Activated CD8-positive, alpha-beta memory T cell treated with anti-CD3 and anti-CD28 coated beads, Interleukin-2, amount 10 ng/mL, durations not matched to agents 7 days and 5 days (primary cell): ENCODE results near the gene HBZ. TPM values are rescaled to one million over a fixed set of nuclear protein-coding genes. Genes with fewer than 3 reads are reported as not detected.
"Not testable (repeated sequence)": the region's sequence is repeated elsewhere in the genome, so short reads cannot be mapped to it uniquely, and the experiment has no call there.

ENCODE experiments used
- ATAC-seq: fragments of 150-1000 bp; cut with Tn5 transposase; one replicate; pipeline ENCODE4 v1.10.0; 2021; ENCODE audit warnings: moderate library complexity
- CTCF ChIA-PET: fragments of 350-600 bp; sonication (Branson Sonifier 250); formaldehyde crosslinking; loops from one replicate; lab custom pipeline; 2021; ENCODE audit warnings: antibody characterized with exemption; lab: Charles Lee
- DNase-seq: peaks from one replicate; pipeline ENCODE4 v3.0.0-alpha.2; 2020
- H3K27ac Mint-ChIP-seq: one replicate; pipeline ENCODE4 v1.8.0; 2021; ENCODE audit warnings: mild to moderate bottlenecking, mixed read lengths
- H3K27me3 Mint-ChIP-seq: one replicate; pipeline ENCODE4 v1.8.0; 2021; ENCODE audit warnings: mixed read lengths
- H3K36me3 Mint-ChIP-seq: one replicate; pipeline ENCODE4 v1.8.0; 2021; ENCODE audit warnings: mild to moderate bottlenecking, mixed read lengths
- H3K4me1 Mint-ChIP-seq: one replicate; pipeline ENCODE4 v1.8.0; 2021; ENCODE audit warnings: mixed read lengths
- H3K4me3 Mint-ChIP-seq: one replicate; pipeline ENCODE4 v1.8.0; 2021; ENCODE audit warnings: mild to moderate bottlenecking, moderate library complexity, mixed read lengths
- H3K9me3 Mint-ChIP-seq: one replicate; pipeline ENCODE4 v1.8.0; 2022; ENCODE audit warnings: low read depth, mixed read lengths
- total RNA-seq, 2 experiments: library from RNA; stranded (reverse); gene quantifications; one replicate each; pipeline ENCODE4 v1.2.3, GENCODE V29; 2021

Gene HBZ
- total RNA-seq, 2 experiments from 2014 or later = not detected

DNA sequence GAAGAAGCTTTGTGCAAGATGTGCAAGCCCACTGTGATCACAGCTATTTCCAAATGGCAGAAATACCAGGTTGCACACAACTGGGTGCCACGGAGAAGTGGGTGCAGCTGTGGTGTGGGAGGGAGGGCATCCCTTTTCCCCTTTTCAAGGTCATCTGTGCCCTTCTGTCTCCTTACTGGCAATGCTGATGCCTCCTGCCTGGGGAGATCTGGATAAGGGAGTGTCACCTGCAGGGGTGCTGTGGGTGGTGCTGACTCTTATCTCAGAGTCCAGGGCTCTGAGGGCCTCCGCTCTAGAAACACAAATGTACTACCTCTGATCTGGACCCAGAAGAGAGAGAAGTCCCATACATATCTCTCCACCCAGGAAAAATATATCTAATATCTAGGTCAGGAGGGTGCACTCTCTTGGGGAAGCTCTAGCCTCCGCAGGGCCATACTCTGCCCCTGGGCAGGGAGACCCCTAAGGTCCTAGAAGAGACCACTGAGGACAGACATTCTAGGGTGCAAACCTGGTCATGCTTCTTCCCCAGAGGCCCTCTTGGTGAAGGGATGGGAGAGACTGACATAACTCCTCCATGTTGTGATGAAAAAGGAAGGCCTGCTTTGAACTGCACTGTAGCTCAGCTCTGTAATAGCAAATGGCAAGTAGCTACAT, 32.5 kb upstream of the HBZ start:
- CTCF ChIA-PET = interaction anchor here (0.6 to 1.8 kb wide), 4 partner anchors 10 to 241 kb away, joined by 3 to 11 read pairs (median 6); no protein-coding TSS in a partner anchor
- Mint-ChIP-seq H3K36me3 (peaks cover 6% of the 10 kb centered on the region), H3K9me3 (no peaks in the 10 kb centered on the region), H3K27ac (no peak overlapping the region), H3K4me3 (no peak overlapping the region), H3K4me1 (no peaks in the 10 kb centered on the region), H3K27me3 (no peaks in the 10 kb centered on the region)
- ATAC-seq (no peak), DNase-seq (no peak)

DNA sequence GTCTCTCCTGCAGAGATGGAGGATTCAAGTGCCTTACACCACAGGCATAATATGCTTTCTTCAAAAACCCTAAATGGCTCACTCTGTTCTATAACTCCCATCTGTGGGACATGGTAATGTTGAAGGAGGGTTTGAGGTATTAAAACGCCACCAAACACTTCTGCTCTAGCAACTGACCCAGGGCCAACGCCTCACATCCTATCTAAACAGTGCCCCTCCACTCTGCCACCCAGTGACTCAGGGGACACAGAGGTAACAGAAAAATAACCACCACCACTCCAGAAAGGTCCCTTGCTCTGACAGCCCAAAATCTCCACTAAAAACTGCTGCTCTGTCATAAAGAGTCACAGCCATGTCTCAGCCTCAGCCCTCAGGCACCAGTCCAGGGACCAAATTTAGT, 31.7 kb upstream of the HBZ start:
- H3K4me1 Mint-ChIP-seq = no peaks in the 10 kb centered on the region
- no peaks in the 10 kb centered on the region for H3K9me3 Mint-ChIP-seq
- DNase-seq (no peak), ATAC-seq (no peak)
- H3K27ac Mint-ChIP-seq = no peak overlapping the region
- H3K27me3 Mint-ChIP-seq = no peaks in the 10 kb centered on the region
- CTCF ChIA-PET = interaction anchor here (1.6 kb wide), 1 partner anchor 14 kb away, joined by 11 read pairs; no protein-coding TSS in a partner anchor
- peaks cover 6% of the 10 kb centered on the region for H3K36me3 Mint-ChIP-seq
- H3K4me3 Mint-ChIP-seq = no peak overlapping the region

DNA sequence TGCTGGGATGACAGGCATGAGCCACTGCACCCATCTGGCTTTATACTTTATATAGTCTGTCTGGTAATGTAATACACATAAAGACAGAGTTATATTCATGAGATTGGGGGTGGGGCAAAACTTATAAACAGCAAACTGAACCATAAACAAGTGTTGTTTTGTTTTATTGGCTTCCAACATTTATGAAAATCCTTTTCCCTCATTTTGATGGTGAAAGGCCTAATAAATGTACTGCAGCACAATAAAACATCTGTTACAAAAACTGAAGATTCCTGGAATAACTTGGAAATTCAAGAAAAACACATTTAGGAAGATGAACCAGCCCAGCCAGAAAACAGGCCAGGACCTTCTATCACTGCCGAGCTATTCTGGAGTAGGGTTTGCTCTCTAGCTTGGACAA, 30.1 kb upstream of the HBZ start:
- no peaks in the 10 kb centered on the region for H3K4me1 Mint-ChIP-seq
- H3K27me3 Mint-ChIP-seq = no peaks in the 10 kb centered on the region
- DNase-seq (no peak), ATAC-seq (no peak)
- H3K9me3 Mint-ChIP-seq = no peaks in the 10 kb centered on the region
- no peak overlapping the region for H3K4me3 Mint-ChIP-seq
- CTCF ChIA-PET = interaction anchor here (1.1 to 1.6 kb wide), 2 partner anchors 15 to 25 kb away, joined by 3 to 6 read pairs; no protein-coding TSS in a partner anchor
- no peak overlapping the region for H3K27ac Mint-ChIP-seq
- H3K36me3 Mint-ChIP-seq = peaks cover 2% of the 10 kb centered on the region

DNA sequence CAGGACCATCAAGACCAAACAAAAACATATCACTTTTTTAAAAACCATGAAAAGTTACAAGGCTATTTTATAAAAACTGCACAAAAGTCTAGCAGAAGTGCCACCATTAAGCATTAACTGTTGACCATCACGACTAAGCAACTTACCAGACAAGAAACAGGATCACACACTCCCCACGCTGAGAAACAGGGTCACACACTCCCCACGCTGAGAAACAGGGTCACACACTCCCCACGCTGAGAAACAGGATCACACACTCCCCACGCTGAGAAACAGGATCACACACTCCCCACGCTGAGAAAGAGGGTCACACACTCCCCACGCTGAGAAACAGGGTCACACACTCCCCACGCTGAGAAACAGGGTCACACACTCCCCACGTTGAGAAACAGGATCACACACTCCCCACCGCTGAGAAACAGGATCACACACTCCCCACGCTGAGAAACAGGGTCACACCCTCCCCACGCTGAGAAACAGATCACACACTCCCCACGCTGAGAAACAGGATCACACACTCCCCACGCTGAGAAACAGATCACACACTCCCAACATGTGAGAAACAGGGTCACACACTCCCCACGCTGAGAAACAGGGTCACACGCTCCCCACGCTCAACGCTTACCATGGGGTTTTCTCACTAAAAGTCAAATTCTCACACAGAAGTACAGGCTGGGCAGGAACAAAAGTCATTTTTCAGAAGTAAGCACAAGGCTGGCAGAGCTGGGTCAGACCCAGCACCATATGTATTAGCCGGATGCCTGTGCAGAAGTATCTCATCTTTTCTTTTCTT, 28.7 kb upstream of the HBZ start:
- H3K27me3 Mint-ChIP-seq, H3K36me3 Mint-ChIP-seq, H3K27ac Mint-ChIP-seq, H3K4me1 Mint-ChIP-seq, H3K4me3 Mint-ChIP-seq, H3K9me3 Mint-ChIP-seq, ATAC-seq, DNase-seq: not testable (repeated sequence)
- CTCF ChIA-PET = interaction anchor here (1.2 to 1.7 kb wide), 3 partner anchors 17 to 239 kb away, joined by 3 to 8 read pairs (median 6); no protein-coding TSS in a partner anchor

DNA sequence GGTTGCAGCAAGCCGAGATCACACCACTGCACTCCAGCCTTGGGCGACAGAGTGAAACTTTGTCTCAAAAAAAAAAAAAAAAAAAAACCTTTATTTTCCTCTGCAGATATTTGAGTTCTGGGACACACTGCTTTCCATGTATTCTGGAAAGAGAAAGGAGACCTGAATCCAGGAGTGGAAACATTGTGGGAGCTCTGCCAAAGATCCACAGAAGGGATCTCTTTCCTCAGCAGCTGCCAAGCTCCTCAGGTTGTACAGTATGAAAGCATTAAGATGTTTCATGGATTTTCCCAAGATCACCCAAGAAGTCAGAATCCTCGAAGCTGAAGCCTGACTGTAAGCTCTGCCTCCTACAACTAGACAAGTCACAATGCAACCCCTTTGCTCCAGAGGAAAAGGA, 27.4 kb upstream of the HBZ start:
- CTCF ChIA-PET = interaction anchor here (1.2 to 1.7 kb wide), 3 partner anchors 18 to 237 kb away, joined by 3 to 8 read pairs (median 4); no protein-coding TSS in a partner anchor
- peaks cover 2% of the 10 kb centered on the region for H3K36me3 Mint-ChIP-seq

DNA sequence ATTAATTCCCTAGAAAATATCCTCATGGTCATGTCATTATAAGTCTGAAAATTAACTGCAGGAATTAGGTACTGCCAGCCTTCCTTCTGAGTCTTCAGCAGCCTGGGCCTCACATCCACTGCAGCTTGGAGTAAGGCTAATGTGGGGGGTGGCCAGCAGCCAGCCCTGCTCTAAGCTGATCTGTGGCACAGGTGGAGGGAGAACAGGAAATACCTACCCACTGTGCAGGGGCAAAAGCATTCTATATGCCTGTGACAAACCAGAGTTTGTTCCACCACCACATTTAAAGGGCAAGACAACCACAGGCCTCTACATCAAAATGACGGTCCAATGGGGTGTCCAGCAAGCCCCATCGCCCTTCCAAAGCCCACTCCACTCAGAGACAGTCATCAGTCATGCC, 23.4 kb upstream of the HBZ start:
- ATAC-seq = peak; percentile 42
- CTCF ChIA-PET = interaction anchor here (1.4 kb wide), 1 partner anchor 213 kb away, joined by 3 read pairs; no protein-coding TSS in a partner anchor
- H3K4me1 Mint-ChIP-seq = peaks cover 34% of the 10 kb centered on the region
- H3K9me3 Mint-ChIP-seq = no peaks in the 10 kb centered on the region
- no peak for DNase-seq
- no peak overlapping the region for H3K27ac Mint-ChIP-seq
- peaks cover 2% of the 10 kb centered on the region for H3K36me3 Mint-ChIP-seq
- no peak overlapping the region for H3K4me3 Mint-ChIP-seq
- H3K27me3 Mint-ChIP-seq = no peaks in the 10 kb centered on the region

More for the DNA sequence above, 27.4 kb upstream of the HBZ start:
- H3K4me1 Mint-ChIP-seq = peaks cover 14% of the 10 kb centered on the region
- H3K9me3 Mint-ChIP-seq = no peaks in the 10 kb centered on the region
- no peak overlapping the region for H3K27ac Mint-ChIP-seq
- H3K4me3 Mint-ChIP-seq = no peak overlapping the region
- no peaks in the 10 kb centered on the region for H3K27me3 Mint-ChIP-seq
- ATAC-seq (no peak), DNase-seq (no peak)

DNA sequence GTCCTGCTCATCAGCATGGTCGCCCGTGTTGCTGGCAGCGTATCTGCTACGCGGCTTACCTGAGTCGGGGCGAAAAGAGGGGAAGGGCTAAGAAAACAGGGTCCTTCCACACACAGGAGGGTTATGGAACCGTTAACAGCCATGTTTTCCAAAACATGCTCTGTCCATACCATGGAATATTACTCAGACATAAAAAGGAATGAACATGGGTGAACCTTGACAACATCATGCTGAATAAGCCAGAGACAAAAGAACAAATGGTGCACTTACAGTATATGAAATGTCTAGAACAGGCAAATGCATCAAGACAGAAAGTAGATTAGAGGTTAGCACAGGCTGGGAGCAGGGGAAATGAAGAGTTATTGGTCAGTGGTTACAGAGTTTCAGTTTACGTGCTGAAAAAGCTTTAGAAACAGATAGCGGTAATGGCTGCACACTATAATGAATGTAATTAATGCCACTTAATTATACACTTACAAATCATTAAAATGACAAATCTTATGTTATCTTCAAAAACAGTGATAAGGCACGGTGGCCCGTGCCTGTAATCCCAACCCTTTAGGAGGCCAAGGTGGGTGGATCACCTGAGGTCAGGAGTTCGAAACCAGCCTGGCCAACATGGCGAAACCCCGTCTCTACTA, 21.8 kb upstream of the HBZ start:
- CTCF ChIA-PET = interaction anchor here (0.9 kb wide), 1 partner anchor 23 kb away, joined by 3 read pairs; no protein-coding TSS in a partner anchor

DNA sequence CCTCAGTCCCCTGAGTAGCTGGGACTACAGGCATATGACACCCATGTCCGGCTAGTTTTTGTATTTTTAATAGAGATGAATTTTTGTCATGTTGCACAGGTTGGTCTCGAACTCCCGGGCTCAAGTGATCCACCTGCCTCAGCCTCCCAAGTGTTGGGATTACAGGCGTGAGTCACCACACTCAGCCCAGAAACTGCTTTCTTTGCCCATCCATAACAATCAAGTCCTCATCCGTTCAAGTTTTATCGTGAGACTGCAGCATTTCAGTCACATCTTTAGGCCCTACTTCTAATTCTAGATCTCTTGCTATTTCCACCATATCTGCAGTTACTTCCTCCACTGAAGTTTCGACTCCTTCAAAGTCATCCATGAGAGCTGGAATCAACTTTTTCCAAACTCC, 20.3 kb upstream of the HBZ start:
- DNase-seq (no peak), ATAC-seq (no peak)
- Mint-ChIP-seq H3K9me3 (no peaks in the 10 kb centered on the region), H3K36me3 (peaks cover 10% of the 10 kb centered on the region), H3K27ac (no peak overlapping the region), H3K27me3 (no peaks in the 10 kb centered on the region), H3K4me1 (peaks cover 53% of the 10 kb centered on the region), H3K4me3 (no peak overlapping the region)
- CTCF ChIA-PET = interaction anchor here (0.7 to 1.7 kb wide), 2 partner anchors 15 to 230 kb away, joined by 3 to 5 read pairs; no protein-coding TSS in a partner anchor

More for the DNA sequence above, 21.8 kb upstream of the HBZ start:
- H3K9me3 Mint-ChIP-seq = no peaks in the 10 kb centered on the region
- H3K4me1 Mint-ChIP-seq = peaks cover 44% of the 10 kb centered on the region
- H3K27ac Mint-ChIP-seq = peak overlapping the region; percentile 58
- no peak for DNase-seq
- no peak overlapping the region for H3K4me3 Mint-ChIP-seq
- peak; percentile 47 for ATAC-seq
- H3K27me3 Mint-ChIP-seq = no peaks in the 10 kb centered on the region
- H3K36me3 Mint-ChIP-seq = peaks cover 7% of the 10 kb centered on the region

DNA sequence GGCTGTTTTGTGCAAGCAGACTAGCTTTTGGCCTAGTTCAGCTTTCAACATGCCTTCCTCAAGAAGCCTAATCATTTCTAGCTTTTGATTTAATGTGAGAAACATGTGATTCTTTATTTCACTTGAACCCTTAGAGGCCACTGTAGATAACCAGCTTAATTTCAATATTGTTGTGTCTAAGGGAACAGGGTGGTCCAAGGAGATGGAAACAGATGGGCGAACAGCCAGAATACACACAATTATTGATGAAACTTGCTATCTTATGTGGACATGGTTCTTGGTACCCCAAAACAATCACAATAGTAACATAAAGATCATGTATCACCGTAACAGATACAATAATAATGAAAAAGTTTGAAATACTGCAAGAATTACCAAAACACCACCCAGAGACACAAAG, 18.7 kb upstream of the HBZ start:
- no peak for DNase-seq
- Mint-ChIP-seq H3K27me3 (no peaks in the 10 kb centered on the region), H3K4me1 (peaks cover 59% of the 10 kb centered on the region), H3K36me3 (peaks cover 10% of the 10 kb centered on the region), H3K27ac (no peak overlapping the region), H3K4me3 (no peak overlapping the region), H3K9me3 (no peaks in the 10 kb centered on the region)
- CTCF ChIA-PET = interaction anchor here (1.7 to 2.2 kb wide), 3 partner anchors 27 to 228 kb away, joined by 5 to 9 read pairs (median 7); no protein-coding TSS in a partner anchor
- no peak for ATAC-seq

DNA sequence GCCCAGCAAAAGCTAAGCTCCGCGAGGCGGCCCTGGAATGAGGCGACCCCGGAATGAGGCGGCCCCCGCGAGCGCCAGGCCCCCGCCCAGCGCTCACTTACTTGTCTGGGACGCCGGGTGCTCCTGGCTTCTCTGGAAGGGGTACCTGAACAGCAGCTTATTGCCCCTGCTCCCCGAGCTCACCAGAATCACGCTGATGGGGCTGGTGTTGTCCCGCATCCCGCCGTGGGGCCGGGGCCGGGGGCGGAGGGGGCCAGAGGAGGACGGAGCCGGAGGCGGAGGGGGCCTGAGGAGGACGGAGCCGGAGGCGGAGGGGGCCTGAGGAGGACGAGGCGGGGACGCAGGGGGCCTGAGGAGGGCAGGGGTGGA, 14.4 kb upstream of the HBZ start:
- DNase-seq (peak; percentile 53), ATAC-seq (peak; percentile 35)
- H3K27ac Mint-ChIP-seq = peak overlapping the region; percentile 85
- no peaks in the 10 kb centered on the region for H3K9me3 Mint-ChIP-seq
- H3K27me3 Mint-ChIP-seq = no peaks in the 10 kb centered on the region
- CTCF ChIA-PET = interaction anchor here (0.7 to 3.4 kb wide), 5 partner anchors 31 to 92 kb away, joined by 3 to 9 read pairs (median 3); partner anchors contain the start of genes HBQ1 and LUC7L
- H3K4me3 Mint-ChIP-seq = peak overlapping the region; percentile 76
- H3K36me3 Mint-ChIP-seq = peaks cover 8% of the 10 kb centered on the region
- H3K4me1 Mint-ChIP-seq = peaks cover 33% of the 10 kb centered on the region

DNA sequence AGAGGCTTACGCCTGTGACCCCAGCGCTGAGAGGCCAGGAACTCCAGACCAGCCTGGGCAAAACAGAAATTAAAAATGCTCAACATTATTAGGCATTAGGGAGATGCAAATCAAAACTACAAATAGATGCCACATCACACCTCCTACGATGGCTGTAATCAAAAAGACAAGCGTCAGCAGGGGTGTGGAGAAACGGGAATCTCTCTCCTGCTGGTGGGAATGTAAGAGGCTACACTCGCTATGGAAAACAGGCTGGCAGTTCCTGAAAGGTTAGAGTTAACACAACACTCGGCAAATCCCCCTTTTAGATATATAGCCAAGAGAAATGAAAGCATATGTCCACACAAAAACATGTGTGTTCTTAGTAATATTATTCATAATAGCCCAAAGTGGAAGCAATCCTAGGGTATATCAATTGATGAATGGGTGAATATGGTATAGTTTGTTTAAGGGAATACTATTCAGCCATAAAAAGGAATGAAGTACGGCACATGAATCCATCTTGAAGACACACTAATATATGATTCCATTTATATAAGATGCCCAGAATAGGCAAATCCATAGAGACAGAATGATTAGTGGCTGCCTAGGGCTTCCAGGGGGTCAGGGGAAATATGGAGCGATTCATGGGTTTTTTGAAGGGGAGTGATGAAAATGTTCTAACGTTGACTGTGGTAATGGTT, 12.1 kb upstream of the HBZ start:
- no peaks in the 10 kb centered on the region for H3K9me3 Mint-ChIP-seq
- no peak for DNase-seq
- peak overlapping the region; percentile 29 for H3K4me3 Mint-ChIP-seq
- peaks cover 7% of the 10 kb centered on the region for H3K27me3 Mint-ChIP-seq
- CTCF ChIA-PET = interaction anchor here (1.0 kb wide), 1 partner anchor 44 kb away, joined by 5 read pairs; no protein-coding TSS in a partner anchor
- ATAC-seq = no peak
- peaks cover 3% of the 10 kb centered on the region for H3K36me3 Mint-ChIP-seq
- H3K4me1 Mint-ChIP-seq = peaks cover 18% of the 10 kb centered on the region
- H3K27ac Mint-ChIP-seq = peak overlapping the region; percentile 2

DNA sequence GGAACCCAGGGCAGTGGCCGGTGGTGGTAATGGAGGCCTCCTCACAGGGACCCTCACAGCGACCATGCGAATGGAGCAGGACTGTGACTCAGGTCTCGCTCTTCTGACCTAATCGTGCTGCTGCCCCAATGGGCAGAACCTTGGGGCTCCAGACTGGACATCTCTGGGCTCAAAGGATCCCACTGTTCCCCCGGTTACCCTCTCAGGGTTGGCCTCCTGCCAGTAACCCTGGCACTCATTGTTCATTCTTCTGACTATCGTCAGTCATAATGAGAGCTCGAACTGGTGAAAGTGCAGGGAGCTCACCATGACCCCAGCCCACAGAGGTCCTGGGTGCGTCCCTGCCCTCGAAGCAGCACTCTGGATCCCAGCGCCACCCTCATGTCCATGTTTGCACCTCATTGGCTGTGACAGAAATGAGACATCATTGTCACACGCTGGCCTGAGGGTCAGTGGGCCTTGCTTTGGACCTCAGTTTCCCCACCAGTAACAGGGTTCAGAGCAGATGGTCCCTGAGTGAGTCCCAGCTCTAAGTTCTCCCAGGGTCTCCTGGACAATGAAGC, 10.0 kb upstream of the HBZ start:
- Mint-ChIP-seq H3K9me3 (no peaks in the 10 kb centered on the region), H3K4me1 (peaks cover 5% of the 10 kb centered on the region), H3K27ac (no peak overlapping the region), H3K4me3 (no peak overlapping the region), H3K27me3 (peaks cover 13% of the 10 kb centered on the region), H3K36me3 (no peaks in the 10 kb centered on the region)
- CTCF ChIA-PET = interaction anchor here (1.2 to 1.6 kb wide), 2 partner anchors 35 to 39 kb away, joined by 3 to 4 read pairs; no protein-coding TSS in a partner anchor
- ATAC-seq (no peak), DNase-seq (no peak)
